ENCODE results near the gene OPCML. TPM values are rescaled to one million over a fixed set of nuclear protein-coding genes. Genes with fewer than 3 reads are reported as not detected.

The OPCML gene
- total and polyA plus RNA-seq, 4 donors = under 0.01 to 0.01 TPM; not detected in 2

GRCh38 chr11:133041928-133042882 lies 490.1 kb downstream of the OPCML start (continued):
- TF ChIP-seq EGR1 (IDR thresholded peaks at IDR 0.05; ENCODE audit: low read depth in 2 of 2) = no peak
- no peak for TF ChIP-seq RXRA (IDR thresholded peaks at IDR 0.05)
- no peak for TF ChIP-seq HNF4G (IDR thresholded peaks at IDR 0.05)
- no peak for TF ChIP-seq YY1 (IDR thresholded peaks at IDR 0.05)
- TF ChIP-seq RAD21 (IDR thresholded peaks at IDR 0.05) = no peak
- TF ChIP-seq FOXA2 (IDR thresholded peaks at IDR 0.05) = no peak
- no peak for TF ChIP-seq CTCF (IDR thresholded peaks at IDR 0.05; ENCODE audit: low read depth, low read length, missing input control)
- no peak for TF ChIP-seq SP1 (IDR thresholded peaks at IDR 0.05)

GRCh38 chr11:133041181-133041580 lies 491.1 kb downstream of the OPCML start:
- peaks cover 0 to 4% (median 1%) of the 10 kb centered on the region in 4 donors for H3K27me3 ChIP-seq (ENCODE audit: control insufficient read depth in 4 of 4, insufficient read depth in 4 of 4, low read length in 3 of 4)
- no peaks in the 10 kb centered on the region for H3K36me3 ChIP-seq (ENCODE audit: control insufficient read depth in 4 of 4, insufficient read depth in 3 of 4, low read depth in 1 of 4, low read length in 3 of 4)
- H3K27ac ChIP-seq (ENCODE audit: low read depth in 1 of 2, low read length in 2 of 2) = no peak overlapping the region
- peaks cover 0 to 9% (median 7%) of the 10 kb centered on the region in 4 donors for H3K4me1 ChIP-seq (ENCODE audit: control insufficient read depth in 4 of 4, insufficient read depth in 4 of 4, low read length in 3 of 4)
- DNase-seq (ENCODE audit: low spot score) = no peak
- TF ChIP-seq TAF1 (conservative IDR thresholded peaks at IDR 0.05) (no peak), ATF3 (IDR thresholded peaks at IDR 0.05) (no peak), HNF4G (IDR thresholded peaks at IDR 0.05) (no peak), SP1 (IDR thresholded peaks at IDR 0.05) (no peak), FOXA2 (IDR thresholded peaks at IDR 0.05) (no peak), EGR1 (IDR thresholded peaks at IDR 0.05; ENCODE audit: low read depth in 2 of 2) (no peak), RAD21 (IDR thresholded peaks at IDR 0.05) (no peak), HNF4A (conservative IDR thresholded peaks at IDR 0.05) (no peak), FOXA1 (IDR thresholded peaks at IDR 0.05) (no peak), GABPA (IDR thresholded peaks at IDR 0.05 in 1 of 2, conservative IDR thresholded peaks at IDR 0.05 in 1 of 2) (no peak), MAX (IDR thresholded peaks at IDR 0.05) (no peak), JUND (IDR thresholded peaks at IDR 0.05) (no peak), RXRA (IDR thresholded peaks at IDR 0.05) (no peak), REST (IDR thresholded peaks at IDR 0.05) (no peak)
- H3K9me3 ChIP-seq (ENCODE audit: control insufficient read depth in 4 of 4, low read length in 3 of 4) = no peaks in the 10 kb centered on the region
- WGBS = 66% methylated on average over 4 of the region's 4 CpGs
- H3K9ac ChIP-seq (ENCODE audit: low read depth in 1 of 2, low read length in 2 of 2) = no peak overlapping the region
- H3K4me3 ChIP-seq (ENCODE audit: low read depth in 1 of 3, low read length in 3 of 3) = no peak overlapping the region
